ENCODE data around the gene HNF4A. TPM values are rescaled to one million over a fixed set of nuclear protein-coding genes. Genes with fewer than 3 reads are reported as not detected.
"Not testable (repeated sequence)": the region's sequence is repeated elsewhere in the genome, so short reads cannot be mapped to it uniquely, and the experiment has no call there.

HNF4A gene
- polyA plus RNA-seq, 1 donor = 0.04 TPM

GRCh38 chr20:44471481-44471882 is 116.0 kb downstream of the HNF4A start:
- DNase-seq = no peak

GRCh38 chr20:44472283-44472682 is 116.8 kb downstream of the HNF4A start:
- not testable (repeated sequence) for DNase-seq

- DNase-seq = no peak
These were observed 119.8 kb downstream of the HNF4A start for GRCh38 chr20:44475372-44475693.

GRCh38 chr20:44475694-44476560 is 120.4 kb downstream of the HNF4A start, which contains the start of gene TTPAL:
TTPAL (plus strand) TSS chr20:44475874; CDS start chr20:44480000, 4,126 bp downstream.
- DNase-seq = peak; percentile 89

- no peak for DNase-seq
These were observed 121.7 kb downstream of the HNF4A start for GRCh38 chr20:44477151-44477550.

GRCh38 chr20:44478206-44478605 is 122.7 kb downstream of the HNF4A start:
- DNase-seq = no peak

GRCh38 chr20:44479643-44480042 is 124.1 kb downstream of the HNF4A start:
- no peak for DNase-seq

GRCh38 chr20:44480097-44480496 is 124.6 kb downstream of the HNF4A start:
- no peak for DNase-seq

GRCh38 chr20:44481719-44482416 is 126.4 kb downstream of the HNF4A start:
- DNase-seq = no peak

GRCh38 chr20:44483112-44483511 is 127.6 kb downstream of the HNF4A start:
- no peak for DNase-seq

Other genes with a start within 250 kb of the HNF4A start
- 127 TPM for gene JPH2, start 168.5 kb upstream of the HNF4A start, polyA plus RNA-seq (ENCODE audit: insufficient read length)
- 29.5 TPM for gene OSER1, start 144.9 kb upstream of the HNF4A start, polyA plus RNA-seq (ENCODE audit: insufficient read length)
- 0.30 TPM for gene GDAP1L1, start 108.4 kb upstream of the HNF4A start, polyA plus RNA-seq (ENCODE audit: insufficient read length)
- 7.2 TPM for gene FITM2, start 44.5 kb upstream of the HNF4A start, polyA plus RNA-seq (ENCODE audit: insufficient read length)
- gene R3HDML, start 18.7 kb upstream of the HNF4A start, polyA plus RNA-seq (ENCODE audit: insufficient read length) = not detected
- 5.0 TPM for gene TTPAL, start 120.2 kb downstream of the HNF4A start, polyA plus RNA-seq (ENCODE audit: insufficient read length)
- 54.0 TPM for gene SERINC3, start 166.4 kb downstream of the HNF4A start, polyA plus RNA-seq (ENCODE audit: insufficient read length)
- gene PKIG, start 226.9 kb downstream of the HNF4A start, polyA plus RNA-seq (ENCODE audit: insufficient read length) = 57.2 TPM

All from hindlimb muscle (tissue), 1 donor.